Astrocyte of the cerebellum (primary cell): ENCODE results near the gene DSP.

Experiments
- DNase-seq: peaks from one replicate; pipeline ENCODE4 v3.0.0-alpha.2; 2011; ENCODE audit warnings: low read depth
- H3K4me3 ChIP-seq: 2 replicates; pipeline ENCODE4 v1.5.1; 2011; ENCODE audit warnings: mild to moderate bottlenecking, low read depth, low read length, moderate library complexity
- in situ Hi-C: cut with HindIII; loops from 2 replicates; pipeline ENCODE4 v1.10.0; 2017; ENCODE audit warnings: low sequenced_read_pairs
- TF ChIP-seq, protein P1 (sequence below): IDR thresholded peaks from 2 replicates; pipeline ENCODE4 v1.5.1; 2012; ENCODE audit warnings: low read length, low read depth, moderate library complexity, mild to moderate bottlenecking; ENCODE audit errors: missing control alignments

The DSP gene

DNA sequence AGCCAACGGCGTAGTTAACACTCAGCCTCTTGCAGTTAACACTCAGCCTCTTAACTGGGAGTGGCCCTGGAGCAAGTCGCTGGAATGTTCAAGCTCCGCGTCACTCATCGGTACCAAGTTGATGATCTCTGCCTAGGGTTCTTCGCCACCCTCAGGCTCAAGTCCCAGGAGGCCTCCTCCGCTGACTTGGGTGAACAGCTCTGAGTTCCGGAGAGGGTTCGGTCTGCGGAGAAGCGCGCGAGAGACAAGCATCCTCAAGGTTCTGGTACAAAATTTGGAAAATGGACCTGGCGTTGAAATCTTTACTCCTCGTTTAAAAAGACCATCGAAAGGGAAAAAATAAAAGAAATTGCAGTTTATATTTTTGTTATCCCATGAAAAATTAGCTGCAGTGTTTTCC is 876 bp upstream of the DSP start:
- no peak for DNase-seq
- H3K4me3 ChIP-seq = no peak overlapping the region
- in situ Hi-C loops = no loop called here
- TF ChIP-seq, protein P1, sequence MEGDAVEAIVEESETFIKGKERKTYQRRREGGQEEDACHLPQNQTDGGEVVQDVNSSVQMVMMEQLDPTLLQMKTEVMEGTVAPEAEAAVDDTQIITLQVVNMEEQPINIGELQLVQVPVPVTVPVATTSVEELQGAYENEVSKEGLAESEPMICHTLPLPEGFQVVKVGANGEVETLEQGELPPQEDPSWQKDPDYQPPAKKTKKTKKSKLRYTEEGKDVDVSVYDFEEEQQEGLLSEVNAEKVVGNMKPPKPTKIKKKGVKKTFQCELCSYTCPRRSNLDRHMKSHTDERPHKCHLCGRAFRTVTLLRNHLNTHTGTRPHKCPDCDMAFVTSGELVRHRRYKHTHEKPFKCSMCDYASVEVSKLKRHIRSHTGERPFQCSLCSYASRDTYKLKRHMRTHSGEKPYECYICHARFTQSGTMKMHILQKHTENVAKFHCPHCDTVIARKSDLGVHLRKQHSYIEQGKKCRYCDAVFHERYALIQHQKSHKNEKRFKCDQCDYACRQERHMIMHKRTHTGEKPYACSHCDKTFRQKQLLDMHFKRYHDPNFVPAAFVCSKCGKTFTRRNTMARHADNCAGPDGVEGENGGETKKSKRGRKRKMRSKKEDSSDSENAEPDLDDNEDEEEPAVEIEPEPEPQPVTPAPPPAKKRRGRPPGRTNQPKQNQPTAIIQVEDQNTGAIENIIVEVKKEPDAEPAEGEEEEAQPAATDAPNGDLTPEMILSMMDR = no peak

- H3K4me3 ChIP-seq = peak overlapping the region; percentile 40
- in situ Hi-C loops = no loop called here
- TF ChIP-seq, protein P1 = no peak
- DNase-seq = no peak
Measured at GRCh38 chr6:7542065-7542873, 798 bp downstream of the DSP start.

GRCh38 chr6:7542874-7543624 is 1.6 kb downstream of the DSP start:
- no peak for DNase-seq
- peak overlapping the region; percentile 40 for H3K4me3 ChIP-seq
- TF ChIP-seq, protein P1 = no peak
- in situ Hi-C loops = no loop called here

- in situ Hi-C loops = no loop called here
- TF ChIP-seq, protein P1 = no peak
- no peak for DNase-seq
- no peak overlapping the region for H3K4me3 ChIP-seq
Measured at GRCh38 chr6:7543789-7544424, 2.4 kb downstream of the DSP start.

DNA sequence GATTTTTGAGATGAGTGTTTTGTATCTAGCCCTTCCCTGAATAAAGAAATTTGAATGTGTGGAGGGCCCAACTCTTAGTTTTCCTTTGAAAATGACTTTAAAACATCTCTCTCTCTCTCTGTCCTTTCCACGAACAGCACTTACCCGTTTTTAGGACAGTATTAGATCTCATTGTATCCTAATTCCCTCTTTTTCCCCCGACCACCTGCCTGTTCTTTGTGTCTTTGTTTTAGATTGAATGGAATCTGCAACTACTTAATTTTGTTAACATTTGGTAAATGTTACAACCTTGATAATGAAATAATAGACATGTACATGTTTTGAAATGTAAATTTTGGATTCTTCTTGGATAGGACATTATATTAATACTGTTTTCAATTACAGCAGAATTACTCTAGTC is 3.1 kb downstream of the DSP start:
- in situ Hi-C loops = no loop called here
- TF ChIP-seq, protein P1 = no peak
- H3K4me3 ChIP-seq = no peak overlapping the region
- DNase-seq = no peak

DNA sequence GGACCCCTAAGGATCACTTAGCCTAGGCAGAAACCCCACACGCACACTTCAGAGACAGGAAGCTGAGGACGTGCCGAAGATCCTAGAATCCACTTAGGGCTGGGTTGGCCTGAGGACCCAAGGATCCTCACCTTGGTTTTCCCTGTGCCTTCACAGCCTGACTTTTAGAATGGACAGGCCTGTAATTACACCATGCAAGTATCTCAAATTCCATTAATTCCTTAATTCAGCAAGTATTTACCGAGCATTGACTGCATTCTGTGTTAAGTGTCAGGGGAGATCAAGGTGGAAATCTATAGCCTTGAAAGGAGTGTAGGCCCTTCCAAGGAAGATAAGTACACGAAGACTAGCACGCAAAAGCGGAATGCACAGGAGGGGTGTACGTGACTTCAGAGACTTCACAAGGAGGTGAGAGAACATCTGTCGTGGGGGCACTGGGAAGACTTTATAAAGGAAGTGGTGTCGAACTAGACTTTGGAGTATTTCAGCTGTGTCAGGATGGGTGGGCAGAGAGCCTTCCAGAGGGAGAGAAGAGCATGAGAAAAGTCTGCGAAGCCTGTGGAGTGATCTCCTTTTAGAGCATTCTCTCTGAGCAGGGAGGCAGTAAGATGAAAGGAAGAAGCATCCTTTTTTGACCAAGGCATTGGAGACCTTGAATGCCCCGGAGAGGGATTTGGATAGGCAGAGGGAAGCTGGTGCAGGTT is 4.0 kb downstream of the DSP start:
- no peak for DNase-seq
- no peak overlapping the region for H3K4me3 ChIP-seq
- TF ChIP-seq, protein P1 = no peak
- in situ Hi-C loops = no loop called here
